ENCODE measurements around the gene IFNA8.
"Not testable (repeated sequence)": the region's sequence is repeated elsewhere in the genome, so short reads cannot be mapped to it uniquely, and the experiment has no call there.

IFNA8 gene

GRCh38 chr9:21443849-21444625, 35.1 kb downstream of the IFNA8 start:
- Histone ChIP-seq H3K4me3 (ENCODE audit: low read depth, low read length) (no peak overlapping the region), H3K9me3 (ENCODE audit: control insufficient read depth, insufficient read depth, low read depth, low read length) (no peaks in the 10 kb centered on the region), H3K4me1 (ENCODE audit: control insufficient read depth, insufficient read depth, low read length) (no peaks in the 10 kb centered on the region), H3K36me3 (ENCODE audit: control insufficient read depth in 2 of 2, insufficient read depth in 1 of 2, low read length in 2 of 2) (no peaks in the 10 kb centered on the region), H3K27ac (ENCODE audit: extremely low read depth, low read depth, low read length) (no peak overlapping the region)
- ChIA-PET POLR2A (no interaction called here), CTCF (interaction anchor here (0.6 to 4.0 kb wide), 3 partner anchors 8 to 199 kb away, joined by 3 to 19 read pairs (median 3); no protein-coding TSS in a partner anchor)
- peak; percentile 93 for TF ChIP-seq ZNF558 (tag by site-specific recombination; IDR thresholded peaks at IDR 0.05)
- no peak for TF ChIP-seq ZBTB7A (tag by site-specific recombination; IDR thresholded peaks at IDR 0.05; ENCODE audit: low read depth)

GRCh38 chr9:21449312-21449711, 40.4 kb downstream of the IFNA8 start:
- H3K9me3 ChIP-seq (ENCODE audit: control insufficient read depth, insufficient read depth, low read depth, low read length); H3K4me1 ChIP-seq (ENCODE audit: control insufficient read depth, insufficient read depth, low read length); H3K27ac ChIP-seq (ENCODE audit: extremely low read depth, low read depth, low read length); H3K4me3 ChIP-seq (ENCODE audit: low read depth, low read length); POLR2A ChIA-PET; H3K36me3 ChIP-seq (ENCODE audit: control insufficient read depth in 2 of 2, insufficient read depth in 1 of 2, low read length in 2 of 2): not testable (repeated sequence)
- CTCF ChIA-PET = interaction anchor here (1.6 kb wide), 1 partner anchor 23 kb away, joined by 4 read pairs; no protein-coding TSS in a partner anchor

GRCh38 chr9:21450733-21451394, 41.9 kb downstream of the IFNA8 start:
- no peaks in the 10 kb centered on the region for H3K36me3 ChIP-seq (ENCODE audit: control insufficient read depth in 2 of 2, insufficient read depth in 1 of 2, low read length in 2 of 2)
- no peaks in the 10 kb centered on the region for H3K4me1 ChIP-seq (ENCODE audit: control insufficient read depth, insufficient read depth, low read length)
- TF ChIP-seq ZBTB10 (tag by site-specific recombination; IDR thresholded peaks at IDR 0.05) (no peak), ZNF121 (tag by site-specific recombination; IDR thresholded peaks at IDR 0.05) (no peak), ZBTB26 (tag by site-specific recombination; optimal IDR thresholded peaks at IDR 0.05) (no peak), SP7 (tag by site-specific recombination; IDR thresholded peaks at IDR 0.05) (no peak), ZNF585B (tag by site-specific recombination; IDR thresholded peaks at IDR 0.05) (no peak), RBAK (tag by site-specific recombination; IDR thresholded peaks at IDR 0.05) (no peak), ZNF23 (tag by site-specific recombination; IDR thresholded peaks at IDR 0.05; ENCODE audit: borderline replicate concordance) (no peak), ZNF324 (tag by site-specific recombination; IDR thresholded peaks at IDR 0.05) (no peak)
- ChIA-PET POLR2A (no interaction called here), CTCF (interaction anchor here (0.7 to 1.6 kb wide), 2 partner anchors 21 to 215 kb away, joined by 3 to 4 read pairs; no protein-coding TSS in a partner anchor)
- H3K4me3 ChIP-seq (ENCODE audit: low read depth, low read length) = no peak overlapping the region
- no peaks in the 10 kb centered on the region for H3K9me3 ChIP-seq (ENCODE audit: control insufficient read depth, insufficient read depth, low read depth, low read length)
- H3K27ac ChIP-seq (ENCODE audit: extremely low read depth, low read depth, low read length) = no peak overlapping the region

- POLR2A ChIA-PET = no interaction called here
These were observed 43.8 kb downstream of the IFNA8 start for GRCh38 chr9:21452681-21453080.

More at GRCh38 chr9:21452681-21453080, 43.8 kb downstream of the IFNA8 start:
- no peak overlapping the region for H3K4me3 ChIP-seq (ENCODE audit: low read depth, low read length)
- no peaks in the 10 kb centered on the region for H3K36me3 ChIP-seq (ENCODE audit: control insufficient read depth in 2 of 2, insufficient read depth in 1 of 2, low read length in 2 of 2)
- H3K9me3 ChIP-seq (ENCODE audit: control insufficient read depth, insufficient read depth, low read depth, low read length) = no peaks in the 10 kb centered on the region
- no peak overlapping the region for H3K27ac ChIP-seq (ENCODE audit: extremely low read depth, low read depth, low read length)
- TF ChIP-seq ZNF121 (tag by site-specific recombination; IDR thresholded peaks at IDR 0.05) (no peak), ZNF768 (tag by site-specific recombination; IDR thresholded peaks at IDR 0.05) (no peak), ZNF530 (tag by site-specific recombination; IDR thresholded peaks at IDR 0.05; ENCODE audit: low read depth) (no peak)
- CTCF ChIA-PET = interaction anchor here (1.3 to 5.2 kb wide), 4 partner anchors 17 to 135 kb away, joined by 6 to 64 read pairs (median 17); no protein-coding TSS in a partner anchor
- H3K4me1 ChIP-seq (ENCODE audit: control insufficient read depth, insufficient read depth, low read length) = no peaks in the 10 kb centered on the region

All from HEK293 (cell line).